ENCODE results near the gene ANKRD53.

Gene ANKRD53

DNA sequence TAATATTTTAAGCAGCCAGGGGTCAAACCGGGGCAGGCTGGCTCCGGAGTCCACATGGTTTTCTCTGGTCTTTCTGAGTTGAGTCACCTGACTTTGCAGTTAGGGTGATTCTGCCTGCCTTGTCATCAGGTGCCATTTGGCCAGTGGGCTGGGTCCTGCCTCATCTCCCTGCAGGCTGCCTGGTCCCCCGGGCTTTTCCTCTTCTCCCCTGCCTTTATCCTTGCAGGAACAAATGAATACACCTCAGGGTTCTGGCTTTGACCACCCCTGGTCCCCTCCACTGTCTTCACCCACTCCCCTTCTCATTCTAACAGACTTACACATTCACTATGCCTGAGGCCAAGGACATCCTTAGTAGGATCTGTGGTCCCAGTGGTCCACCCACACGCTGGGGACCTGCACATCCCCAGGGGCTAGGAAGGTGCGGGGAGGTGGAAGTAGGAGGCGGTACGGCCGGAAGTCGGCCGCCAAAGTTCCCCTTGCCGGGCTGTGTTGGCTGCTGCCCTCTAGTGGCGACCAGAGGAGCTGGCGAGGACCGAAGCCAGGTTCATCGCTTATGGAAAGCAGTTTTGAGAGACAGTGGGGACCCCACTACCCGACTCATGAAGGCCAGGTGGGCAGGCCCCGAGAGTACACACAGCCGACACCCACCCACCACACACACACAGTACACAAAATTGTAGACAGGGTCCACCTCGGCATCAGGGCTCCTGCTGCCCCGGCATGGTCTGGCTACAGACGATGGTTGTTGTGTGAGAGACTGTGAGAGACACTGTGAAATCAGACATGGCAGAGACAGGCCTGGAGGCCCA, 22.6 kb downstream of the ANKRD53 start:
- Histone ChIP-seq H3K9me3 (ENCODE audit: control insufficient read depth, insufficient read depth, low read length) (no peaks in the 10 kb centered on the region), H3K4me1 (ENCODE audit: control insufficient read depth, insufficient read depth, low read length) (peaks cover 14% of the 10 kb centered on the region), H3K36me3 (ENCODE audit: control insufficient read depth, insufficient read depth, low read length) (no peaks in the 10 kb centered on the region), H3K27me3 (ENCODE audit: control insufficient read depth, insufficient read depth, low read length) (peaks cover 8% of the 10 kb centered on the region), H3K4me3 (ENCODE audit: low read depth, low read length) (peak overlapping the region; percentile 48), H3K9ac (ENCODE audit: low read depth, low read length) (no peak overlapping the region)

DNA sequence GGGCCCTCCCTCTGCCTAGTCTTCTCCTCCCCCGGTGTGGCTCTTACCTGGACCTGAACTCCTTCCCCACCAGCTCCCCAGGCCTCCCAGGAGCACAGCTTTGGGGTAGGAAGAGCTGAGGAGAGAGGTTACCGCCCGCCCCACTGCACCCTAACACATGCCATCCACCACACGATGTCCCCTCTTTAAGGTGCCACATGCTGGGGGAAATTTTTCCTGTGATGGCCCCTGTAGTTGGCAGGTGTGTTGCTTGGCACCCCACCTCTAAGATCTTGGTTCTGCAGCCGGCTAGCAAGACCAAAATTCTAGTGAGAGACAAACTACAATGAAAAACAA, 23.1 kb downstream of the ANKRD53 start:
- Histone ChIP-seq H3K4me3 (ENCODE audit: low read depth, low read length) (peak overlapping the region; percentile 5), H3K9ac (ENCODE audit: low read depth, low read length) (no peak overlapping the region), H3K9me3 (ENCODE audit: control insufficient read depth, insufficient read depth, low read length) (no peaks in the 10 kb centered on the region), H3K27me3 (ENCODE audit: control insufficient read depth, insufficient read depth, low read length) (peaks cover 8% of the 10 kb centered on the region), H3K4me1 (ENCODE audit: control insufficient read depth, insufficient read depth, low read length) (peaks cover 14% of the 10 kb centered on the region), H3K36me3 (ENCODE audit: control insufficient read depth, insufficient read depth, low read length) (no peaks in the 10 kb centered on the region)

DNA sequence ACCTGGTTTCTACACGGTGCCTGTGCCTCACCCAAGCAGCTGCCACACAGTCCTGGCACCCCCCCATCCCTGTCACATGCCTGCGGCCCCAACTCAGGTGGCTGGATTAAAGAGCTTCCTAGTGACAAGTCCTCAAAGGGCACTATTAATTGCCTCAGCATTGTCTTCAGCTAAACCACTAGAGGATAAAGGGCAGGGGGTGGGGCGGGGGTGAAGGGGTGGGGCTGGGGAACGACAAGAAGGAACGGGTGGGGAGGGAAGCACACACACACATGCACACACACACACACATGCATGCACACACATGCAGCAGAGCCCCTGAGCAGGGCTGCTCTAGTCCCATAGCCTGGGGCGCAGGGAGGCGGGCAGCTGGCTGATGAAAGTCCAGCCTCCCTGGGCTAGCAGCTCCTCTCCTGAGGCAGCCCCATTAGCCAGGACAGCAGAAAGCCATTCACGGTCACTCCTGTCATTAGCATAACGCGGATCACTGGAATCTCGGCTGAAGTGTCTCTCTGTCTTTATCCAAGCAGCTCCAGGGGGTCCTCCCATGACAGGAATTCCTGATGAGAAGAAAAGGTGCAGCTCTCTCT, 23.6 kb downstream of the ANKRD53 start:
- H3K27me3 ChIP-seq (ENCODE audit: control insufficient read depth, insufficient read depth, low read length) = peaks cover 8% of the 10 kb centered on the region
- H3K4me3 ChIP-seq (ENCODE audit: low read depth, low read length) = peak overlapping the region; percentile 35
- peaks cover 14% of the 10 kb centered on the region for H3K4me1 ChIP-seq (ENCODE audit: control insufficient read depth, insufficient read depth, low read length)
- no peak overlapping the region for H3K9ac ChIP-seq (ENCODE audit: low read depth, low read length)
- no peaks in the 10 kb centered on the region for H3K9me3 ChIP-seq (ENCODE audit: control insufficient read depth, insufficient read depth, low read length)
- no peaks in the 10 kb centered on the region for H3K36me3 ChIP-seq (ENCODE audit: control insufficient read depth, insufficient read depth, low read length)

DNA sequence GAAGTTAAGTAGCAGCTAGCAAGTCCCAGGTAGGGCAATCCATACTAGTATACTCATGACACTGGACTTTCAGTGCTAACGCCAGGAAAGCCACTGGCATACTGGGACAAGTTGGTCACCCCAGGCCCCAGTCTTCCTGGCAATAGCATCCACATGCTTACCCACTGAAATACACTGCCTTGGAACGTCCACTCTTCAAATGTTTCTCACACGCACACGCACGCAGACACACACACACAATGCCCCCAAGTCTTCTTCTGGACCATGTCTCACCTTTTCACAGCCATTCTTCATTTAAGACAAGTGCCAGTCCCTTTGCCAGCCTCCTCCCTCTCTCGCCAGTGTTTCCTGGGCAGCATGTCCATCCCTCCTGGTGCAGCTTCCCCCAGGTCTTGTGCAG, 25.0 kb downstream of the ANKRD53 start:
- Histone ChIP-seq H3K9ac (ENCODE audit: low read depth, low read length) (no peak overlapping the region), H3K4me3 (ENCODE audit: low read depth, low read length) (no peak overlapping the region), H3K36me3 (ENCODE audit: control insufficient read depth, insufficient read depth, low read length) (no peaks in the 10 kb centered on the region), H3K9me3 (ENCODE audit: control insufficient read depth, insufficient read depth, low read length) (no peaks in the 10 kb centered on the region), H3K4me1 (ENCODE audit: control insufficient read depth, insufficient read depth, low read length) (peaks cover 14% of the 10 kb centered on the region), H3K27me3 (ENCODE audit: control insufficient read depth, insufficient read depth, low read length) (peaks cover 8% of the 10 kb centered on the region)

DNA sequence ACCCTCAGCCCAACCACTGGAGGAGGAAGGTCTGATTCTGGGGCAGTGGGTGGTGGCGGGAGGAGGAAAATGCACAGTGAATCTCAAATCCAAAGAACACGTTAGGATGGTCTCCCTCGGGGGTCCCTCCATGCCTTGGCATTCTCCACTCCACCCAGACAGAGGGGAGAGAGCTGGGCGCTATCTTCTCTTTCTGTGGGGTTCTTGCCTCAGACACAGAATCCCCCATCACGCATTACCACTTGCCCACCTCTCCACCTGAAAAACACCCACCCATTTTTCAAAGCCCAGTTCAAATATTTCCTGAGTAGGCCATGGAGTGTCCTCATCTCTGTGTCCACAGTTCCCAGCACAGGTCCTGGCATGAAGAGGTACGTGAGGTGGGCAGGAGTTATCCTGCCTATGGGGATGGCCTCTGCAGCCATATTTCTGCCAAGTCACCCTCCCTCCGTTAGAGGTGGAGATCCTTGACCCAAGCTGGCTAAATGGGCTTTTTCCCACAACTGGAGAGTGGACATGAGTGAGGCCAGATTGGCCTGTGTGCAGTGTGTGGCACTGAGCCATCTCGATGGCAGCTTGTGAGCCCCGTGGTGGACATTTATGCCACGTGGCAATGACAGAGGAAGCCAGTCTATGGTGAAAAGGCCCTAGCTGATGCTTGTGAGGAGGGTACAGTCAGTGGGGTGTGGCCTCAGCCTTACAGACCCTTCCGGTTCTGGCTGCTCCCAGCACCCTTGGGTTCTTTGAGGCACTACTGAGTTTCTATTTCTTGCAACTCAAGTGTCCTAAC, 25.7 kb downstream of the ANKRD53 start:
- Histone ChIP-seq H3K4me1 (ENCODE audit: control insufficient read depth, insufficient read depth, low read length) (peaks cover 14% of the 10 kb centered on the region), H3K27me3 (ENCODE audit: control insufficient read depth, insufficient read depth, low read length) (peaks cover 8% of the 10 kb centered on the region), H3K9ac (ENCODE audit: low read depth, low read length) (no peak overlapping the region), H3K36me3 (ENCODE audit: control insufficient read depth, insufficient read depth, low read length) (no peaks in the 10 kb centered on the region), H3K4me3 (ENCODE audit: low read depth, low read length) (no peak overlapping the region), H3K9me3 (ENCODE audit: control insufficient read depth, insufficient read depth, low read length) (no peaks in the 10 kb centered on the region)

DNA sequence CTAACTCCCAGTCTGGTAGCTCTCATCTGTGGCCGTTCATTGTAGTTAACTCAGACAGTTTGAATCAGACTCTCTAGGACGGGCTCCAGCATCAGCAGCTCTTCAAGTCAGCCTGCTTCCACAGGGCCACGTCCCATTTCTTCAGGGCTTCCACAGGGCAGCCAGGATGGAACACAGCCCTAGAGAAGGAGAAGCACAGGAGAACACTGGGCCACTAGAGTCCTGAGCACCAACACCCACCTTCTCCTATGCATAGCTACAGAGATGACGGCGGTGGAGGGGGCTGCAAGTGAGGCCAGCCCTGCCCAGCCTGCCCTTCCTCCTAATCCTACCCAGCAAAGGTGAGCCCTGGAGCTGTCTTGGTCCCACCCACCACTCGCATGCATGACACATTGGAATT, 26.4 kb downstream of the ANKRD53 start:
- no peaks in the 10 kb centered on the region for H3K9me3 ChIP-seq (ENCODE audit: control insufficient read depth, insufficient read depth, low read length)
- H3K9ac ChIP-seq (ENCODE audit: low read depth, low read length) = no peak overlapping the region
- H3K4me3 ChIP-seq (ENCODE audit: low read depth, low read length) = no peak overlapping the region
- peaks cover 8% of the 10 kb centered on the region for H3K27me3 ChIP-seq (ENCODE audit: control insufficient read depth, insufficient read depth, low read length)
- H3K36me3 ChIP-seq (ENCODE audit: control insufficient read depth, insufficient read depth, low read length) = no peaks in the 10 kb centered on the region
- peaks cover 14% of the 10 kb centered on the region for H3K4me1 ChIP-seq (ENCODE audit: control insufficient read depth, insufficient read depth, low read length)

DNA sequence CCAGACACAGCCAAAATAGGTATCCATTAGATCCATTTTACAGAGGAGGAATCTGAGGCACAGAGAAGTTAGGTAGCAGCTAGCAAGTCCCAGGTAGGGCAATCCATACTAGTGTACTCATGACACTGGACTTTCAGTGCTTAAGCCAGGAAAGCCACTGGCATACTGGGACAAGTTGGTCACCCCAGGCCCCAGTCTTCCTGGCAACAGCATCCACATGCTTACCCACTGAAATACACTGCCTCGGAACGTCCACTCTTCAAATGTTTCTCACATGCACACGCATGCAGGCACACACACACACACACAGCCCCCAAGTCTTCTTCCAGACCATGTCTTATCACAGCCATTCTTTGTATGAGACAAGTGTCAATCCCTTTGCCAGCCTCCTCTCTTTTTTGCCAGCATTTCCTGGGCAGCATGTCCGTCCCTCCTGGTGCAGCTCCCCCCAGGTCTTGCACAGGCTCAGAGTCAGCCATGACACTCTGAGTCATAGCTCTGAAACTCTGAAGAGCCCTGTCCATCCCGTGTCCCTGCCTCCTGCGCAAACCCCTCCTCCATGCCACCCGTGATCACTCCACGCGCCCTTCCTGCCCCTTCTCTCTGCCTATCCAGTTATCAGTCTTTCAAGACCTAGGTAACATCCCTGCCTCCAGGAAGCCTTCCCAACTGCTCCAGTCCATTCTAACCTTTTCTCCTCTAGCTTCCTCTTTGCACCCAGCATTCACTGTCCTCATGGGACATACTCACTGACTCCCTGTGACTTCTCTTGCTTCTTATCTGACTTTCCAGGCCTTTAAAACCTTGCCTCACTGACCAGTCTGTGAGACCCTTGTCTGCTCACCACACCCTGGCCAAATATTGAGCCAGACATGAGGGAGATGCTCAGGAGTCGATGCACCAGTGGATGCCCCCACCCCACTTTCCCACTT, 27.1 kb downstream of the ANKRD53 start:
- H3K36me3 ChIP-seq (ENCODE audit: control insufficient read depth, insufficient read depth, low read length) = no peaks in the 10 kb centered on the region
- peaks cover 14% of the 10 kb centered on the region for H3K4me1 ChIP-seq (ENCODE audit: control insufficient read depth, insufficient read depth, low read length)
- no peak overlapping the region for H3K4me3 ChIP-seq (ENCODE audit: low read depth, low read length)
- peaks cover 8% of the 10 kb centered on the region for H3K27me3 ChIP-seq (ENCODE audit: control insufficient read depth, insufficient read depth, low read length)
- H3K9ac ChIP-seq (ENCODE audit: low read depth, low read length) = no peak overlapping the region
- no peaks in the 10 kb centered on the region for H3K9me3 ChIP-seq (ENCODE audit: control insufficient read depth, insufficient read depth, low read length)

DNA sequence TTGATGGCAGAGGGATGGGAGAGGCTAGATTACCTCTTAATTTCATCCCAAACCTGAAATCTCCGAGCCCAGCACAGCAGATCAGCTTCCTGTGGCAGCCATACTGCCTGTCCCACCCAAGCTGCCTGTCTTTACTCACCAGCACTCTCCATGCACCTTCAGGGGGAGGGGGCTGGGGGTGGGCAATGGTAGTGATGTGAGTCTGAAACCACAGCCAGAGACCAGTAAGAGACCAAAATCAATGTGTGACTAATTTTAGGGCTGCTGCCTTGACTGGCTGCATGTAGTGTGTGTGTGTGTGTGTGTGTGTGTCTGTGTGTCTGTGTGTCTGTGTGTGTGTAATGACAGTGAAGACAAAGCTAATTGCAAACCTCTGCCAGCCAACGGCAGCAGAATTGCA, 27.9 kb downstream of the ANKRD53 start:
- Histone ChIP-seq H3K4me3 (ENCODE audit: low read depth, low read length) (no peak overlapping the region), H3K36me3 (ENCODE audit: control insufficient read depth, insufficient read depth, low read length) (no peaks in the 10 kb centered on the region), H3K27me3 (ENCODE audit: control insufficient read depth, insufficient read depth, low read length) (peaks cover 8% of the 10 kb centered on the region), H3K9ac (ENCODE audit: low read depth, low read length) (no peak overlapping the region), H3K4me1 (ENCODE audit: control insufficient read depth, insufficient read depth, low read length) (peaks cover 10% of the 10 kb centered on the region), H3K9me3 (ENCODE audit: control insufficient read depth, insufficient read depth, low read length) (no peaks in the 10 kb centered on the region)

DNA sequence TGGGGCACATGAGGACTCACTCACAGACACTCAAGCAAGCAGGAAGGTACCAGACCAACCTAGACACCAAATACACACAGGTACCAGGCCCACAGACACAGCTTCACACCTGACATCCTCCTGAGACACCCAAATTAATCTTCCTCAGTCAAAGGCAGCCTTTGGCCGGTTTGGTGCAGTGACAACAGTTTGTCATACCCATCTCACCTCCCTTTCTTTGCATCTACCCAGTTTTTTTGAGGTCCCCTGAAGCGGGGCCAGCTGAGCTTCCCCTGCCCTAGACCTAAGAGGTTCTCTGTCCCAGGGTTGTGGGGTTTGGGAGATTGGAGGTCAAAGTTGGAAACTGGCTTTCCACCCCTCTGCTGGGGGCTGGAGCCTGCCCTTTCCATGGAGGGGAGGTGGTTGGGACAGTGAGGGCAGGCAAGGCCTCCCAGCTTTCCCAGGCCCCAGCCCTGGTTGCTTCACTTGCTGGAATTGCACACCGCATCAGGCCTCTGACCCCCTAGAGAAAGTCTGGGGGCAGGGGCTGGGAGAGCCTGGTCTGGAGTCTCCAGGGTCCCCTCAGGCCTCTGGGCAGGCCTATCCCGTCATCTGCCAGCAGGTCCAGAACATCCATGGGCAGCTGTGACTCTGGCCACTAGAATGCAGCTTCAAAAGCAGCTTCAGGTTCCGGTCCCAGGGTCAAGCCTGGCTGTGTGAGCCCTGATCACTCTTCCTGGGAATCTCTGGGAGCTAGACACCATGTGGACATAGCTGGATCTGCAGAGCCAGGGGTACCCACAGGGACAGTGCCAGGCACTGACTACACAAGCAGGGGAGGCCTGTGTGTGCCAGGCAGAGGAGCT, 28.7 kb downstream of the ANKRD53 start:
- H3K27me3 ChIP-seq (ENCODE audit: control insufficient read depth, insufficient read depth, low read length) = peaks cover 8% of the 10 kb centered on the region
- peaks cover 4% of the 10 kb centered on the region for H3K4me1 ChIP-seq (ENCODE audit: control insufficient read depth, insufficient read depth, low read length)
- no peak overlapping the region for H3K4me3 ChIP-seq (ENCODE audit: low read depth, low read length)
- H3K36me3 ChIP-seq (ENCODE audit: control insufficient read depth, insufficient read depth, low read length) = no peaks in the 10 kb centered on the region
- H3K9me3 ChIP-seq (ENCODE audit: control insufficient read depth, insufficient read depth, low read length) = no peaks in the 10 kb centered on the region
- no peak overlapping the region for H3K9ac ChIP-seq (ENCODE audit: low read depth, low read length)

DNA sequence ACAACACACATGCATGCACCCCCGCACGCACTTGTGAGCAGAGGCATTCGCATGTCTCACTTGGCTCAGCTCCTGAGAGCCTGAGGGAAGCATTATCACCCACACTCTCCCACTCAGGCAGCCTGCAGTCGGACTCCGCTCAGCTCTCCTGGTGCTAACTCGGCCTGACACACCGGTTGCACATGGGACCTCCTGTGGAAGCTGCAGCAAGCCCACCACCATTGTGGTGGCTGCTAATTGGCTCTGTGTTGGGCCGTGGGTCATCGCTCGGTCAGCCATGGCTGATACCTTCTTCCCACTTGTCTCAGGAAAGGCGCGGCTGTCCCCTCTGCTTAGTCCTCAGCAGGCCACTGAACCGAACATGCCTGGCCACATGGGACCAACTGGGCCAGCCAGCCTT, 29.9 kb downstream of the ANKRD53 start:
- peaks cover 8% of the 10 kb centered on the region for H3K27me3 ChIP-seq (ENCODE audit: control insufficient read depth, insufficient read depth, low read length)
- H3K9ac ChIP-seq (ENCODE audit: low read depth, low read length) = no peak overlapping the region
- H3K4me1 ChIP-seq (ENCODE audit: control insufficient read depth, insufficient read depth, low read length) = no peaks in the 10 kb centered on the region
- H3K9me3 ChIP-seq (ENCODE audit: control insufficient read depth, insufficient read depth, low read length) = no peaks in the 10 kb centered on the region
- no peak overlapping the region for H3K4me3 ChIP-seq (ENCODE audit: low read depth, low read length)
- no peaks in the 10 kb centered on the region for H3K36me3 ChIP-seq (ENCODE audit: control insufficient read depth, insufficient read depth, low read length)

Measured in iPS-15b (cell line).